Effector CD8-positive, alpha-beta T cell (primary cell): ENCODE data around the gene CD86.
"Not testable (repeated sequence)": the region's sequence is repeated elsewhere in the genome, so short reads cannot be mapped to it uniquely, and the experiment has no call there.

ENCODE experiments used
- DNase-seq: peaks from one replicate; lab custom pipeline; 2025; lab: John Stamatoyannopoulos, UW
- total RNA-seq, 4 experiments: gene quantifications; one replicate each; lab custom pipeline; 2026; lab: John Stamatoyannopoulos, UW

CD86 gene
- total RNA-seq = 0 reads per million in 4 experiments

GRCh38 chr3:122055215-122055614 lies at the start of gene CD86:
TSS of gene CD86 (plus strand) at chr3:122055362. CDS start at chr3:122055490, 128 bp downstream.
- no peak for DNase-seq

GRCh38 chr3:122006267-122006666 lies 48.9 kb upstream of the CD86 start:
- no peak for DNase-seq

- no peak for DNase-seq
Observed at GRCh38 chr3:122008166-122008565, 47.0 kb upstream of the CD86 start.

- no peak for DNase-seq
Observed at GRCh38 chr3:122010506-122010905, 44.7 kb upstream of the CD86 start.

GRCh38 chr3:122011396-122011795 lies 43.8 kb upstream of the CD86 start:
- DNase-seq = no peak

GRCh38 chr3:122012821-122013220 lies 42.3 kb upstream of the CD86 start:
- DNase-seq = no peak

- DNase-seq = no peak
Observed at GRCh38 chr3:122013448-122013925, 41.7 kb upstream of the CD86 start.

GRCh38 chr3:122014741-122015140 lies 40.4 kb upstream of the CD86 start:
- no peak for DNase-seq

- no peak for DNase-seq
Observed at GRCh38 chr3:122019493-122019892, 35.7 kb upstream of the CD86 start.

GRCh38 chr3:122021037-122021436 lies 34.1 kb upstream of the CD86 start:
- no peak for DNase-seq

GRCh38 chr3:122021811-122022401 lies 33.3 kb upstream of the CD86 start, which contains the start of gene ILDR1:
TSS of gene ILDR1 (minus strand) at chr3:122022247. CDS start at chr3:122022077, 170 bp downstream.
- no peak for DNase-seq

- no peak for DNase-seq
Observed at GRCh38 chr3:122023335-122023910, 31.7 kb upstream of the CD86 start.

GRCh38 chr3:122024800-122025199 lies 30.4 kb upstream of the CD86 start:
- no peak for DNase-seq

GRCh38 chr3:122025296-122025695 lies 29.9 kb upstream of the CD86 start:
- DNase-seq = no peak

GRCh38 chr3:122030381-122031122 lies 24.6 kb upstream of the CD86 start:
- DNase-seq = no peak

GRCh38 chr3:122031123-122031468 lies 24.1 kb upstream of the CD86 start:
- DNase-seq = no peak

GRCh38 chr3:122032531-122032930 lies 22.6 kb upstream of the CD86 start:
- DNase-seq = no peak

GRCh38 chr3:122033023-122033422 lies 22.1 kb upstream of the CD86 start:
- no peak for DNase-seq

- not testable (repeated sequence) for DNase-seq
Observed at GRCh38 chr3:122047296-122047695, 7.9 kb upstream of the CD86 start.

GRCh38 chr3:122047773-122048172 lies 7.4 kb upstream of the CD86 start:
- not testable (repeated sequence) for DNase-seq

- DNase-seq = no peak
Observed at GRCh38 chr3:122052968-122053367, 2.2 kb upstream of the CD86 start.

- DNase-seq = no peak
Observed at GRCh38 chr3:122057671-122058070, 2.5 kb downstream of the CD86 start.

- DNase-seq = no peak
Observed at GRCh38 chr3:122058294-122058693, 3.1 kb downstream of the CD86 start.
